GM12878 (cell line): ENCODE data around the gene GON7. TPM values are rescaled to one million over a fixed set of nuclear protein-coding genes. Genes with fewer than 3 reads are reported as not detected.

Source experiments
- ATAC-seq: fragments of 200-7000 bp; cut with Tn5 transposase; 3 replicates; pipeline ENCODE4 v1.9.1; 2020; ENCODE audit warnings: mild to moderate bottlenecking, moderate library complexity
- BruUV-seq: library from RNA; stranded (reverse); fragments of 400-500 nt; replicated peaks from 2 replicates; lab custom pipeline; 2021; lab: Mats Ljungman, UMichigan
- CTCF ChIA-PET: fragments of 300-600 bp; sonication (Branson Sonifier 250); formaldehyde crosslinking; extraction: SDS; loops from one replicate; lab custom pipeline; 2021; ENCODE audit warnings: inconsistent platforms; lab: Yijun Ruan, JAX
- POLR2A ChIA-PET: fragments of 350-600 bp; formaldehyde crosslinking; extraction: SDS; loops from one replicate; lab custom pipeline; 2021; ENCODE audit warnings: inconsistent platforms; lab: Charles Lee
- RAD21 ChIA-PET: fragments of 300-600 bp; sonication (Branson Sonifier 250); formaldehyde crosslinking; loops from one replicate; lab custom pipeline; 2023; ENCODE audit warnings: antibody characterized with exemption; ENCODE audit not compliant: unreplicated experiment; lab: Charles Lee
- SMC1A ChIA-PET: fragments of 300-600 bp; sonication (Branson Sonifier 250); formaldehyde crosslinking; loops from one replicate; lab custom pipeline; 2023; ENCODE audit not compliant: unreplicated experiment, uncharacterized antibody; lab: Charles Lee
- DNase-seq: peaks from one replicate; pipeline ENCODE4 v3.0.0-alpha.2; 2011; ENCODE audit warnings: low read depth, low spot score
- FAIRE-seq: peaks from 3 replicates; lab custom pipeline; 2011; peaks lifted over from hg19 to GRCh38; lab: Jason Lieb, UNC
- H2AFZ ChIP-seq: 2 replicates; pipeline ENCODE4 v1.6.0; 2011; ENCODE audit warnings: low read depth, low read length, control low read depth; ENCODE audit not compliant: control insufficient read depth
- H3K27ac ChIP-seq: 2 replicates; pipeline ENCODE4 v1.5.1; 2011; ENCODE audit warnings: control low read depth; ENCODE audit not compliant: control insufficient read depth, insufficient read depth
- H3K27me3 ChIP-seq, 2 experiments: replicated peaks in 1 of 2; 2 replicates each; pipeline versions ENCODE4 v1.6.0 to v1.6.1; 2011; ENCODE audit warnings: low read length in 1 of 2; ENCODE audit not compliant: control insufficient read depth in 2 of 2, insufficient read depth in 2 of 2
- H3K36me3 ChIP-seq, 2 experiments: 2 replicates each; pipeline ENCODE4 v1.5.1; 2011; ENCODE audit warnings: low read length in 1 of 2; ENCODE audit not compliant: control insufficient read depth in 2 of 2, insufficient read depth in 2 of 2
- H3K4me1 ChIP-seq: 2 replicates; pipeline ENCODE4 v1.6.1; 2011; ENCODE audit warnings: mild to moderate bottlenecking, low read length, moderate library complexity, mixed read lengths; ENCODE audit not compliant: control insufficient read depth, insufficient read depth
- H3K4me2 ChIP-seq: 2 replicates; pipeline ENCODE4 v1.6.0; 2011; ENCODE audit warnings: control low read depth; ENCODE audit not compliant: control insufficient read depth, insufficient read depth
- H3K4me3 ChIP-seq: fragments of 200-600 bp; sonication (generic); 2 replicates; pipeline ENCODE4 v1.5.1; 2016
- H3K79me2 ChIP-seq: 2 replicates; pipeline ENCODE4 v1.6.0; 2011; ENCODE audit warnings: low read length; ENCODE audit not compliant: control insufficient read depth, insufficient read depth
- H3K9ac ChIP-seq: 2 replicates; pipeline ENCODE4 v1.8.0; 2011; ENCODE audit warnings: low read length, control low read depth, mixed read lengths; ENCODE audit not compliant: control insufficient read depth, insufficient read depth
- H3K9me3 ChIP-seq: replicated peaks from 3 replicates; pipeline ENCODE4 v1.5.1; 2011; ENCODE audit warnings: mild to moderate bottlenecking, low read length; ENCODE audit not compliant: control insufficient read depth, insufficient read depth
- H4K20me1 ChIP-seq: 2 replicates; pipeline ENCODE4 v1.6.0; 2011; ENCODE audit not compliant: control insufficient read depth, insufficient read depth
- BACH1 ChIP-seq: fragments of 450-650 bp; IDR thresholded peaks from 2 replicates; pipeline ENCODE4 v1.6.1; 2017; ENCODE audit warnings: mild to moderate bottlenecking, borderline replicate concordance
- BMI1 ChIP-seq: fragments of 450-650 bp; IDR thresholded peaks from 2 replicates; pipeline ENCODE4 v1.6.1; 2016; ENCODE audit warnings: mild to moderate bottlenecking, moderate library complexity, borderline replicate concordance
- CBX3 ChIP-seq: fragments of 200-600 bp; sonication (generic); IDR thresholded peaks from 2 replicates; pipeline ENCODE4 v1.6.1; 2016; ENCODE audit warnings: low read depth, borderline replicate concordance
- GATAD2B ChIP-seq: fragments of 450-650 bp; conservative IDR thresholded peaks from 2 replicates; pipeline ENCODE4 v1.6.1; 2017; ENCODE audit warnings: low read depth, mild to moderate bottlenecking, moderate library complexity
- PAX5 ChIP-seq: IDR thresholded peaks from 2 replicates; pipeline ENCODE4 v1.6.1; 2011; ENCODE audit warnings: low read depth, low read length, borderline replicate concordance
- POU2F2 ChIP-seq: IDR thresholded peaks from 3 replicates; pipeline ENCODE4 v1.6.1; 2011; ENCODE audit warnings: low read depth, mild to moderate bottlenecking, low read length, borderline replicate concordance
- SREBF1 ChIP-seq: IDR thresholded peaks from 2 replicates; pipeline ENCODE4 v1.6.1; 2012; ENCODE audit warnings: mild to moderate bottlenecking, low read length
- SUZ12 ChIP-seq: fragments of 200-600 bp; sonication (generic); IDR thresholded peaks from one replicate; pipeline ENCODE4 v1.6.1; 2018; ENCODE audit warnings: antibody characterized with exemption, mild to moderate bottlenecking; ENCODE audit not compliant: unreplicated experiment
- YY1 ChIP-seq: IDR thresholded peaks from 2 replicates; pipeline ENCODE4 v1.6.1; 2011; ENCODE audit warnings: low read depth, mild to moderate bottlenecking, low read length
- WGBS: methylation state at CpG from one replicate; pipeline ENCODE4 v1.1.6; 2016; ENCODE audit warnings: low lambda C conversion rate; ENCODE audit not compliant: insufficient replicate concordance, insufficient coverage; ENCODE audit errors: missing lambda C conversion rate; 5-methylcytosine and 5-hydroxymethylcytosine counted together
- in situ Hi-C: fragments of 300-500 bp; cut with MboI; formaldehyde crosslinking; loops from 9 replicates; pipeline ENCODE4 v1.14.3; 2018; ENCODE audit warnings: mixed read lengths
- intact Hi-C: fragments of 100-400 bp; cut with micrococcal nuclease; formaldehyde crosslinking; loops from one replicate; pipeline ENCODE4 v1.14.2; 2022; ENCODE audit not compliant: unreplicated experiment
- polyA plus RNA-seq, 11 experiments: library from polyadenylated mRNA; depleted of rRNA in 4 of 11; unstranded in 6 of 11; stranded (reverse) in 5 of 11; fragments of >200 nt; fragmentation: Nextera tagmentation in 4 of 11; fragmentation: Illumina TruSeq in 1 of 11; extraction: Ambion mirVana in 4 of 11; extraction: Trizol in 1 of 11; gene quantifications; 1 replicate in 1 of 11; 2 replicates in 10 of 11; pipeline versions ENCODE4 v1.2.1 to v1.2.3, GENCODE V29; 2011 to 2016; ENCODE audit warnings: inconsistent platforms in 2 of 11, missing spikeins in 2 of 11, low read depth in 1 of 11
- total RNA-seq, 4 experiments: library from RNA; depleted of rRNA in 3 of 4; stranded (reverse); fragments of >200 nt in 3 of 4; fragmentation: Illumina TruSeq in 1 of 4; extraction: Trizol in 1 of 4; gene quantifications; 2 replicates each; pipeline versions ENCODE4 v1.2.1 to v1.2.3, GENCODE V29; 2013 to 2021
- TF ChIP-seq, protein P1 (sequence below): IDR thresholded peaks from 2 replicates; pipeline ENCODE4 v1.6.1; 2011; ENCODE audit warnings: low read depth, low read length, improper control_type of control experiment, borderline replicate concordance
- TF ChIP-seq, protein P2 (sequence below): fragments of 450-650 bp; IDR thresholded peaks from 2 replicates; pipeline ENCODE4 v1.6.1; 2016; ENCODE audit warnings: mild to moderate bottlenecking, moderate library complexity, borderline replicate concordance
- TF ChIP-seq, protein P3 (sequence below): fragments of 450-650 bp; IDR thresholded peaks from 2 replicates; pipeline ENCODE4 v1.6.1; 2016; ENCODE audit warnings: mild to moderate bottlenecking
- TF ChIP-seq, protein P4 (sequence below): IDR thresholded peaks from 2 replicates; pipeline ENCODE4 v1.6.1; 2012; ENCODE audit warnings: low read length, inconsistent platforms

GON7 gene
- total and polyA plus RNA-seq, 10 of the 15 experiments (the other 5 are each of a cell fraction or from before 2014, with no cell fraction given): 21.6 to 59.0 (median 33.0) TPM

DNA sequence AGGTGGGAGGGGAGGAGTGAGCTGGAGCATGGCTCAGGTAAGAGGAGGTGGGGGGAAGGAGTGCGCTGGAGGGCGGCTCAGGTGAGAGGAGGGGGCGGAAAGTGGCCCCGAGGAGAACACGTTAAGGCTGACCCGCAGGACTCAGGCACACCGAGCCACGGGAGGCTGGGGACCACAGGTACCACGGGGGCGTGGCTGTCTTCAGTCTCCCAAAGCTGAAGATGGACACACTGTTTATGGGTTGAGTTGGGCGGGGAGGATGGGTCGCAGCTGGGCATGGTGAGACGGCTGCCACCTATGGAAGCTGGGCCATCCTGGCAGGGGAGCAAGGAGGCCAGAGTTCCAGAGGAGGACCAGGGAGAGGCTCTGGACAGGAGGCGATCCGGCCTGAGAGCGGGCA, 23.7 kb upstream of the GON7 start:
- Histone ChIP-seq H4K20me1 (no peaks in the 10 kb centered on the region), H3K4me1 (no peaks in the 10 kb centered on the region; the same call in 1 of the 2 replicates), H3K27ac (no peak overlapping the region), H2AFZ (no peak overlapping the region), H3K36me3 (peaks cover 4 to 8% of the 10 kb centered on the region in 2 experiments; a peak in 2 of 4 replicates), H3K79me2 (no peaks in the 10 kb centered on the region), H3K4me2 (no peak overlapping the region), H3K9ac (no peak overlapping the region), H3K27me3 (no peaks in the 10 kb centered on the region), H3K9me3 (no peaks in the 10 kb centered on the region), H3K4me3 (no peak overlapping the region)
- ATAC-seq: no peak
- FAIRE-seq: no peak
- in situ Hi-C loops (loop anchor here (25.0 kb wide), 1 partner anchor 307 kb away; no protein-coding TSS in a partner anchor), intact Hi-C loops (no loop called here)
- ChIA-PET CTCF (interaction anchor here (1.1 to 2.3 kb wide), 3 partner anchors 12 to 388 kb away, joined by 3 to 6 read pairs (median 4); no protein-coding TSS in a partner anchor), RAD21 (no interaction called here), POLR2A (no interaction called here), SMC1A (interaction anchor here (1.0 to 1.2 kb wide), 2 partner anchors 246 to 388 kb away, joined by 3 read pairs; no protein-coding TSS in a partner anchor)
- DNase-seq: no peak
- no TSS peak for BruUV-seq
- WGBS: 87% methylated on average over 16 of the region's 16 CpGs
- TF ChIP-seq, protein P1, sequence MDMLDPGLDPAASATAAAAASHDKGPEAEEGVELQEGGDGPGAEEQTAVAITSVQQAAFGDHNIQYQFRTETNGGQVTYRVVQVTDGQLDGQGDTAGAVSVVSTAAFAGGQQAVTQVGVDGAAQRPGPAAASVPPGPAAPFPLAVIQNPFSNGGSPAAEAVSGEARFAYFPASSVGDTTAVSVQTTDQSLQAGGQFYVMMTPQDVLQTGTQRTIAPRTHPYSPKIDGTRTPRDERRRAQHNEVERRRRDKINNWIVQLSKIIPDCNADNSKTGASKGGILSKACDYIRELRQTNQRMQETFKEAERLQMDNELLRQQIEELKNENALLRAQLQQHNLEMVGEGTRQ: no peak
- no peak for TF ChIP-seq CBX3
- TF ChIP-seq POU2F2: no peak
- TF ChIP-seq SUZ12: no peak
- TF ChIP-seq PAX5: no peak
- TF ChIP-seq GATAD2B: no peak
- TF ChIP-seq, protein P2, sequence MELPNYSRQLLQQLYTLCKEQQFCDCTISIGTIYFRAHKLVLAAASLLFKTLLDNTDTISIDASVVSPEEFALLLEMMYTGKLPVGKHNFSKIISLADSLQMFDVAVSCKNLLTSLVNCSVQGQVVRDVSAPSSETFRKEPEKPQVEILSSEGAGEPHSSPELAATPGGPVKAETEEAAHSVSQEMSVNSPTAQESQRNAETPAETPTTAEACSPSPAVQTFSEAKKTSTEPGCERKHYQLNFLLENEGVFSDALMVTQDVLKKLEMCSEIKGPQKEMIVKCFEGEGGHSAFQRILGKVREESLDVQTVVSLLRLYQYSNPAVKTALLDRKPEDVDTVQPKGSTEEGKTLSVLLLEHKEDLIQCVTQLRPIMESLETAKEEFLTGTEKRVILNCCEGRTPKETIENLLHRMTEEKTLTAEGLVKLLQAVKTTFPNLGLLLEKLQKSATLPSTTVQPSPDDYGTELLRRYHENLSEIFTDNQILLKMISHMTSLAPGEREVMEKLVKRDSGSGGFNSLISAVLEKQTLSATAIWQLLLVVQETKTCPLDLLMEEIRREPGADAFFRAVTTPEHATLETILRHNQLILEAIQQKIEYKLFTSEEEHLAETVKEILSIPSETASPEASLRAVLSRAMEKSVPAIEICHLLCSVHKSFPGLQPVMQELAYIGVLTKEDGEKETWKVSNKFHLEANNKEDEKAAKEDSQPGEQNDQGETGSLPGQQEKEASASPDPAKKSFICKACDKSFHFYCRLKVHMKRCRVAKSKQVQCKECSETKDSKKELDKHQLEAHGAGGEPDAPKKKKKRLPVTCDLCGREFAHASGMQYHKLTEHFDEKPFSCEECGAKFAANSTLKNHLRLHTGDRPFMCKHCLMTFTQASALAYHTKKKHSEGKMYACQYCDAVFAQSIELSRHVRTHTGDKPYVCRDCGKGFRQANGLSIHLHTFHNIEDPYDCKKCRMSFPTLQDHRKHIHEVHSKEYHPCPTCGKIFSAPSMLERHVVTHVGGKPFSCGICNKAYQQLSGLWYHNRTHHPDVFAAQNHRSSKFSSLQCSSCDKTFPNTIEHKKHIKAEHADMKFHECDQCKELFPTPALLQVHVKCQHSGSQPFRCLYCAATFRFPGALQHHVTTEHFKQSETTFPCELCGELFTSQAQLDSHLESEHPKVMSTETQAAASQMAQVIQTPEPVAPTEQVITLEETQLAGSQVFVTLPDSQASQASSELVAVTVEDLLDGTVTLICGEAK: no peak
- no peak for TF ChIP-seq YY1
- TF ChIP-seq BACH1: no peak
- TF ChIP-seq, protein P3, sequence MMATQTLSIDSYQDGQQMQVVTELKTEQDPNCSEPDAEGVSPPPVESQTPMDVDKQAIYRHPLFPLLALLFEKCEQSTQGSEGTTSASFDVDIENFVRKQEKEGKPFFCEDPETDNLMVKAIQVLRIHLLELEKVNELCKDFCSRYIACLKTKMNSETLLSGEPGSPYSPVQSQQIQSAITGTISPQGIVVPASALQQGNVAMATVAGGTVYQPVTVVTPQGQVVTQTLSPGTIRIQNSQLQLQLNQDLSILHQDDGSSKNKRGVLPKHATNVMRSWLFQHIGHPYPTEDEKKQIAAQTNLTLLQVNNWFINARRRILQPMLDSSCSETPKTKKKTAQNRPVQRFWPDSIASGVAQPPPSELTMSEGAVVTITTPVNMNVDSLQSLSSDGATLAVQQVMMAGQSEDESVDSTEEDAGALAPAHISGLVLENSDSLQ: no peak
- no peak for TF ChIP-seq SREBF1
- TF ChIP-seq, protein P4, sequence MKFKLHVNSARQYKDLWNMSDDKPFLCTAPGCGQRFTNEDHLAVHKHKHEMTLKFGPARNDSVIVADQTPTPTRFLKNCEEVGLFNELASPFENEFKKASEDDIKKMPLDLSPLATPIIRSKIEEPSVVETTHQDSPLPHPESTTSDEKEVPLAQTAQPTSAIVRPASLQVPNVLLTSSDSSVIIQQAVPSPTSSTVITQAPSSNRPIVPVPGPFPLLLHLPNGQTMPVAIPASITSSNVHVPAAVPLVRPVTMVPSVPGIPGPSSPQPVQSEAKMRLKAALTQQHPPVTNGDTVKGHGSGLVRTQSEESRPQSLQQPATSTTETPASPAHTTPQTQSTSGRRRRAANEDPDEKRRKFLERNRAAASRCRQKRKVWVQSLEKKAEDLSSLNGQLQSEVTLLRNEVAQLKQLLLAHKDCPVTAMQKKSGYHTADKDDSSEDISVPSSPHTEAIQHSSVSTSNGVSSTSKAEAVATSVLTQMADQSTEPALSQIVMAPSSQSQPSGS: no peak
- no peak for TF ChIP-seq BMI1
